DMS 273 (cell line): ENCODE data around the gene DNAJB13.

ENCODE experiments used
- DNase-seq: peaks from one replicate; lab custom pipeline; 2025; ENCODE audit not compliant: unreplicated experiment; lab: John Stamatoyannopoulos, UW

Gene DNAJB13

DNA sequence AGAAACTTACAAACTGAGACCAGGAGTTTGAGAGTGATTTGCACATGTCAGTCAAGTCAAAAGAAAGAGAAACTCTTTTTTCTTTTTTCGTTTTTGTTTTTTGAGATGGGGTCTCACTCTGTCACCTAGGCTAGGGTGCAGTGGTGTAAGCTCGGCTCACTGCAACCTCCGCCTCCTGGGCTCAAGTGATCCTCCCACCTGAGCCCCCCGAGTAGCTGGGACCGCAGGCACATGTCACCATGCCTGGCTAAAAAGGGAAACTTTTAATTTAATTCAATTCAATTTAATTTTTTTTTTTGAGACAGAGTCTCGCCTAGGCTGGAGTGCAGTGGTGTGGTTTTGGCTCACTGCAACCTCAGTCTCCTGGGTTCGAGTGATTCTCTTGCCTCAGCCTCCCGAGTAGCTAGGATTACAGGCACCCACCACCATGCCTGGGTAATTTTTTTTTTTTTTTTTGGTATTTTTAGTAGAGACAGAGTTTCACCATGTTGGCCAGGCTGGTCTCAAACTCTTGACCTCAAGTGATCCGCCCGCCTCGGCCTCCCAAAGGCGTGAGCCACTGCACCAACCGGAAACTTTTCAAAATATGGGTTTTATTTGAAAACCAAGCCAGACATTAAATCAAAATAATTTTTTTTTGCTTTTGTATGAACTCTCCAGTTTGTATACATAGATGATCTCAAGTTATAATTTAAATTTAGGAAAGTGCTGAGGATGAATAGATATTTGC is 48.2 kb downstream of the DNAJB13 start:
- no peak for DNase-seq

DNA sequence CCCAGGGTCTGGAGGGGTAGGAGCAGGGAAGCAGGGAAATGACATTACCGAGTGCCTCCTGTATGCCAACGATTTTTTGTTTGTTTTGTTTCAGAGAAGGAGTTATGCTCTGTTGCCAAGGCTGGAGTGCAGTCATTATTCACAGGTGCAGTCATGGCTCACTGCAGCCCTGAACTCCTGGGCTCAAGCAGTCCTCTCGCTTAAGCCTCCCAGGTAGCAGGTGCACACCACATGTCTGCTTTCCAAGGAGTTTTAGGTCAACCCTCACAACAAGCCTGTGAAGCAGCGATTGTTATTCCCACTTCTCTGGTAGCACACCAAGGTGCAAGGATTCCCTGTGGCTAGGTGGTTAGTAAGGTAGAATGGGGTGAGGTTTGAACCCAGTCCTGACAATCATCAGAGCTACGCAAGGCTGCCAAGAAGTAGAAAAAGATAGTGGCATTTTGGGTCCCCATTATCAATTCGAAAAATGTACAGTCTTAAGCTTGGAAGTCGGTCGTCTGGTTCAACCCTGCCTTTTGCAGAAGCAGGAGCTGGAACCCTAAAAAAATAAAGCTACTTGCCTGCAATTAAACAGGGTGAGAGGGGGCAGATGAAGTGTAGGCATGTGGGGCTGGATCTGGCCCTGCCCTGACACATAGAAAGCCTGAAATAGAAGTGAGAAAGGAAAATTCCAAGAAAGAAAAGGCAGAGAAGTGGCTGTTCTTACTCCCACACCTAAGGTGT is 48.9 kb downstream of the DNAJB13 start:
- no peak for DNase-seq

- DNase-seq: no peak
Observed at GRCh38 chr11:74000307-74001133, 49.7 kb downstream of the DNAJB13 start.

GRCh38 chr11:74001822-74002286 is 51.0 kb downstream of the DNAJB13 start:
- no peak for DNase-seq

GRCh38 chr11:74002832-74003231 is 52.0 kb downstream of the DNAJB13 start:
- no peak for DNase-seq

DNA sequence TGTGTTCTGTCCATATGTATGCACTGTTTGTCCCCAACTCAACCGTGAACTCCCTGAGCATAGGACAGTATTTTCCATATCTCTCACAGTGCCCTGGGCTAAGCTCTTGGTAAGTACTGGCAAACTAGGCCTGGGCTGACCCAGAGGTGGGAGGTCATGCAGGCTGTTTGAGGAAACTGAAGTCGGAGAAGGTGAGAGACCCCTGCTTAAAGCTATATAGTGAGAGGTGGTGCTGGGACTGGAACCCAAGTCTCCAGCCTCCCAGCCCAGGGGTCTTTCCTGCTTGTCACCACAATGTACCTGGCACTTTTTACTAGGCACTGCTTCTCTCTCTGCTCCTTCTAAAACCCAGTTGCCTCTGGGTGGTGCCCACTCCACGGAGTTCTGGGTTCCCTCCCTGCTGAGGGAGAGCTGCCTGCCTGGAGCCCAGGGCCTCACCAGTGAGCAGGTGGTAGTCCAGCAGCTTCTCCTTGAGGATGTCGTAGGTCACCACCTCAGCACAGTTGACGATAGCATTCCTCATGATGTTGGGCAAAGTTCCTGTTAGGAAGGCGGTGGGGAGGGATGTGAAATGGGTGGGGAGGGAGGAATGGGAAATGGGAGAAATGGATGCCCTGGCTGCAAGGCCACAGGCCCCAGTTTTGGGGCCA is 53.3 kb downstream of the DNAJB13 start:
- DNase-seq: no peak

DNA sequence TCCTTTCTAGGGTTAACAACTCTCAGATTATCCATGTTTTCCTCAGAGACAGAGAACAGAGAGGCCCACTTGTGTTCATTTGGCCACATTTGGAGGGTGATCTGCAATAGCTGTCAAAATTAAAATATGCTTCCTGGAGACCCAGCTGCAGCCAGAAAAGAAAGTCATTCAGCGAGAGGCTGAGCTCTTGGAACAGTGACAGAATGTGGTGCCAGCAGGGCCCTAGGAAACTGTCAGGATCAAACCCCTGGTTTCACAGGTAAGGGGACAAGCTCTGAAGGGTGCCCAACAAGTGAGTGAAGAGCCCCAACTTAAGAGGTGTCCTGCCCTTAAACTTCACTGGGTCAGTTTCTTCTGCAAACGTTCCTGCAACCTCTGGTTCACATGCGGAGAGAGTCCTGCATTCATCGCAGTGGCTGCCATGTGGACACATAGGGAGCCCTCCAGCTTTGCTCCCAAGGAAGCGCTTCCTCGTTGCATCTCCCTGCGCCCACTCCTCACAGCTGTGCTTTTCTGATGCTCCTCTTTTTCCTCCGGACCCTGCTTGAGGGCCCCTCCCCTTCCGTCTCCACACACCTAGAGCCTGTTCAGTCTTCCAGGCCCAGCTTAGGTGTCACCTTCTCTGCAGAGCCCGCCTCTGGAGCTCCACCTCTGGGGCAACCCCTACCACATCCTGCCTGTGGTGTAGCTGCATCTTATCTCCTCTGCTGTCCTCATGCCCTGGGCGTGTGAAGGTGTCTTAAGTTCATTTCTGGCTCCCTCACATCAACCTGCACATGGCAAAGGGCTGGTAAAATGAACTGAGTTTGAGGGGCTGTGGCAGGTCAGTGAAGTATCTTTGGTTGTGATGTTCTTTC is 54.2 kb downstream of the DNAJB13 start:
- no peak for DNase-seq

GRCh38 chr11:74005721-74006517 is 55.1 kb downstream of the DNAJB13 start:
- DNase-seq: no peak

DNA sequence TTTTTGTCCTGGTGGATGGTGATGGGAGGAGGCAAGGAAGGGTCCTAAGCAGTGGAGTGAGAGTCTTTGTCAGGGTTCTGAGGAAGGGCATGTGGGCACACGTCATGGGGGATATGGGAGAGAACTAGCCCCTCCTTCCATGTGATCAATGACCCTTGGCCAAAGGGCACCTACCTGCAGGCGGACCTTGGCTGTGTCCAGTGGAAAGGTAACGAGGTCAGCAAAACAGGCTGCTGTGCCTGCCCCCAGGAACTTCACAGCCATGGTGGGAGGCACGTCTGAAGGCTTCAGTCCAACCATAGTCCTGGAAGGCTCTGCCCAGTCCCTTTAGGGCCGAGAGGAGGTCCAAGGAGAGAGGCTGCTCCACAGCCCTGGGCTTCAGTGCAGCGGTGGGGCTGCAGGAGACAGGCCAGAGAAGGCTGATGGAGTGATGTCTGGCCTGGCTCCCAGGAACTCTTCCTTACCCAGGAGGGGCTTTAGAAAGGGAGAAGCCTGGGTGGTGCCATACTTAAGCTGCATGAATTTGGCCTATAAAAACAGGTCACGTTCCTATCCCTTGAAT is 56.0 kb downstream of the DNAJB13 start:
- no peak for DNase-seq

DNA sequence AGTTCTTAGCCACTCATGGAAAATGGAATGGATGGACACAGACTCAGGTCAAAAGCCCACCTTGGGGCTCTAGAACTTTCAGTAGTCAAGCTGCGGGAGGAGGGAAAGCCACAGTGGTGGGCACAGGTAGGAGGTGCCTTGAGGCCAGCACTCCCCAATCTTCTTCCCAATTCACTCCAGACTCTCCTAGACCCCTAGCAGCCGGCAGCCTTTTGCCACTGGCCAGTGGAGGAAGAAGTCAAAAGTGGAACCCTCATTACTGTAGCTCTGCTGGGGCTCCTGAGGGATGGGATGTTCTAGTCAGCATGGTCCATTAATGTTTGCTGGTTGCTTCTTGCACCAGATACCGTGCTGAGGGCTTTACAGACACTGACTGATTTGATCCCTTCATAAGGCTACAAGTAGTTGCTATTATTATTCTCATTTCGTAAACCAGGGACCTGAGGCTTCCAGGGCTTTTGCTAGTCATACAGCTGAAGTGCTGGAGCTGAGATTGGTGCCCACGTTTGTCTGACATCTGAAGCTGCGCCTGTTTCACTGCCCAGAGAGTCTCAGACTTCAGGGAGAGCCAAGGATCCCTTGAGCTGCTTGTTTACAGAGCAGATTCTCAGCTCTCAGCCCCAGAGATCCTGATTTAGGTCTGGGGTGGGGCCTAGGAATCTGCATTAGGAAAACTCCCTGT is 57.0 kb downstream of the DNAJB13 start:
- no peak for DNase-seq

DNA sequence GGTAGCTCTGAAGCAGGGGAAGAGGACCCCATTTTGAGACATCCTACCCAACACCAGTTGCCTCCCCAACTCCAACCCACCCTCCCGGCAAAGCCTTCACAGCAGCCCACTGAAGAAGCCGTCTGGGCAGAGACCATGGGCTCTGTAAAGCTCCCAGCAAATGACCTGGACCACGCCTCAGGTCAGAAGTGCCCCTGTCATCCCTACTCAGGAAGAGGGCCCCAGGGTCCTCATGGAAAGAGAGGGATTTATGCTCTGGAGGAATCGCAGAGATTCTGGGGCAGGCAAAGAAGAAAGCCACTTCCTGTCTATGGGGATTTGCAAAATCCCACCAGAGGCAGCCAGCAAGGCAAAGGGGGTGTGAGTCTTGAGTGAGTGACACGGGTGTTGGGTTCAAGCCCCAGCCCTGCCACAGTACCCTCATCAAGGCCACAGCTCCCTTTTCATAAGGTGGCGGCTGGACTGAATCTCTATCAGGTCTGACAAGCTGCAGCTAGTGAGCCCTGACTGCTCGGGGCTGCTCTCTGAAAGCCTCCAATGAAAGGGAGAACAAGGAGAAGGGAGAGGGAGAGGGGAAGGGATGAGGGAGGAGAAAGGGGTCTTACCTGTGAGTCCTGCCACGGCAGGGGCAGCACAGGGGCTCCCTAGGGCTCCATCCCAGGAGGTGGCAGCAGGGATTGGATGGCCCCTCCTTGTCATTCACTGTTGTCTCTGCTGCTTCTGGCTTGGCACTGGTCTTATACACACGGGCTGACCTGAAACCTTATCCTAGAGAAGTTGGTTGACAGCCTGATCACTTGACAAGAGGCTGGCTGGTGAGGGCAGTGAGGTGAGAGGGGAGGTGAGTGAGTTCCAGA is 57.8 kb downstream of the DNAJB13 start, which contains the start of gene UCP3:
TSS of gene UCP3 (minus strand) at position 713 of the 857 bp plus-strand sequence. CDS start 2,043 bp downstream, outside the sequence.
- DNase-seq: peak; percentile 5

DNA sequence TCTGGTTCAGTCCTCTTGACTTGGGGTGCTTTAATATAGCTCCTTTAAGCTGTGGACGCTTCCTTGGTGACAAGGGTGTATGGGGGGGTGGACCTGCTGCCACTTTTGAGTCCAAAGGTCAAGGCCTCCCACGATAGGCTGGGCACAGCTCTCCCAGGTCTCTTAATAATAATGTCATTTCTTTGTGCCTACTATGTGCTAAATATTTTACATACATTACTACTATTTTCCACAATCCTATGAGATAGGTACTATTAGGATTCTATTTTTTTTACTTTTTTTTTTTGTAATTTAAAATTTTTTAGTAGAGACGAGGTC is 58.4 kb downstream of the DNAJB13 start:
- no peak for DNase-seq

DNA sequence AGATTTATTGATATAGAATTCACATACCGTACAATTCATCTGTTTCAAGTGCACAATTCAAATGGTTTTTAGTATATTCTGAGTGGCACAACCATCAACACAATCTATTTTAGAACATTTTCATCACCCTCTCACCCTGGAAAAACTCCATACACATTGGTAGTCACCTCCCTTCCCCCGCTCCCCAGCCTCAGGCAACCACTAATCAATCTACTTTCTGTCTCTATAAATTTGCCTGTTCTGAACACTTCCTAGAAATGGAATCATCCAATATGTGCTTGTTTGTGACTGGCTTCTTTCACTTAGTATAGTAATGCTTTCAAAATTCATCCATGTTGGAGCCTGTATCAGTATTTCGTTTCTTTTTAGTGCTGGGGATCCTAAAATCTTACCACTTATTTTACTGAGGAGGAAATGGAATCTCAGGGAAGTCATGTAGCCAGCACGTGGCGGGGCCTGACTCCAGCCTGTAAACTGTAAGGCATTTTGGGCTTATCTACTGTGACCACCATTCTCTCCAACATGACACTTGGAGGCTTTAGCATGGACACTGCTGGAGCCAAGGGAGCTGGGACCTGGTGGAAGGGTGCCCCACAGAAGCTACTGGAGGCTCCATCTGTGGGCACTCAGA is 59.0 kb downstream of the DNAJB13 start:
- DNase-seq: no peak

DNA sequence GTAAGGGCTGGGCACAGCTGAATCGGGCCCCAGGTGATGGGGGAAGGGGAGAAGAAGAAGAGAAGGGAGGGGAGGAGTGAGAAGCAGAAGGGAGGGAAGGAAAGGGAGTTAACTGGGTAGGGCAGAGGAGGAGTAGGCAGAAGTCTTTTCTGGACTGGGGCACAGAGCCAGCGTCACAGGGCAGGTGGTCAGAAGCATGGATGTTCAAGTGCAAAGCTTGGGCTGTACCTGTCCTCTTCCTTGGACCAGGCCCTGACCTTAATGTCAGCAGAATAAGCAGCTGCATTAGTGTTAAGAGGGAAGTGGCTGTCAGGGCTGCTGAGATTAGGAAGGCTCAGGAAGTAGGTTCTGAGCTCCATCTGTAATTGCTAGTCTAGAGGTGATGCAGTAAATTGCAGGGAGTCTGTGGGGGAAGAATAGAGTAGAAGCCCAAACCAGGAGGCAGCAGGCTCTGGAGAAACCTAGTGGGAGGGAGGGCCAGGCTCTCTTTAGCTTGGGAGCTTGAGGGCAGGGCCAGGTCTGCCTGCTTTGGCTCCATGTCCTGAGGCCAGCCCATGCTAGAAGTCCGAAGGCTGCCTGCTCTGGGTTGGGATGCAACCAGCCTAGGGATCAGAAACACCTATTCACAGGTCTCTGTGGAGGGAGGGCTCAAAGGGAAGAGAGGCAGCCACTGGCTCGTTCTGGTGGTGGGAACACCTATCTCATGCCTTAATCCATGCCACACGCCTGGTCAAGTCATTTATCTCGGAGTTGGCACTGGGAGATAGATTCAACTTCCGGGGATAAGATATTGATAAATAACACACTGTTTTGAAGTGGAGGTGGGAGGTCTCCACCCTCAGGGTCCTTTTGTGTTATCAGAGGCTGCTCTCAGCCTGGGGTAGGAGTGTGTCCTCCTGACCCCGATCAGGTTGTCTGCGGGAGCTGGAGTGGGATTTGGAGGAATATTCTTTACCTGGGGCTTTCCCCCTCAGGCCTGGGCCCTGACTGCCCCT is 59.8 kb downstream of the DNAJB13 start:
- DNase-seq: peak; percentile 4

DNA sequence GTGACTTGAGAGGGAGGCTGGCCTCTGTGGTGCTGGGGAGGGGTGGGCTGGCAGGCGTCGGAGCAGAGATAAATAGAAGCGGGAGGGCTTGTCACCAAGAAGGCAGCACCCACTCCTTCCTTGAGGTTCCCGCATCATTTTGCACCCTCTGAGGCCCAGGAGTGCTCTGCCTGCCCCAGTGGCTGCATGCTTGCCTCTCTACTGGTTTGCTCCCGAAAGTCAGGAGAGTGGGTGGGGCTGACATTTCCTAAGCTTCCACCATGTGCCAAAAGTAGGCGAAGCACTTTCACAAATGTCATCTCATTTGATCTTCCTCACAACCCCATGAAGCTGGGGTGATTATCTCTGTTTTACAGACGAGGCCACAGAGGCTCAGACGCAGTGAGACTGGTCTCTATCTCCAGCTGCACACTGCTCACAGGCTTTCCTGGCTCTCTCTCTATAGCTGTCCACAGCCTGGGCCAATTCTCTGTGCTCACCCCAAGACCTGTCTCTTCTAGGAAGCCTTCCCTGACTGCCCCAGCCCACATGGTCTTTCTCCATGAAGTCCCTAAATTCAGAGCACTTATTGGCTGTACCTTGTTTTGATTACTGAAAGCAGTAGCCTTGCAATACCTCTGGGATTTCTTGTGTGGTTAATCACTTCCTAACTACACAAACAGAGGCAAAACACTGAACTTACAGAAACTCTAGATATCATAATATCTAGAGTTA is 60.7 kb downstream of the DNAJB13 start:
- DNase-seq: no peak
